HFFc6 (cell line): ENCODE results near the gene NLRC3. TPM values are rescaled to one million over a fixed set of nuclear protein-coding genes. Genes with fewer than 3 reads are reported as not detected.

ENCODE experiments used
- DNase-seq: peaks from one replicate; pipeline ENCODE4 v3.0.0-alpha.2; 2018
- H3K27ac Mint-ChIP-seq: 2 replicates; pipeline ENCODE4 v1.8.0; 2020; ENCODE audit warnings: mild to moderate bottlenecking, mixed read lengths
- H3K27me3 Mint-ChIP-seq: 2 replicates; pipeline ENCODE4 v1.8.0; 2021; ENCODE audit warnings: mild to moderate bottlenecking, moderate library complexity, mixed read lengths; ENCODE audit not compliant: insufficient read depth
- H3K36me3 Mint-ChIP-seq: 2 replicates; pipeline ENCODE4 v1.8.0; 2021; ENCODE audit warnings: low read depth, mixed read lengths
- H3K4me1 Mint-ChIP-seq: 2 replicates; pipeline ENCODE4 v1.8.0; 2020; ENCODE audit warnings: low read depth, mixed read lengths
- H3K4me3 Mint-ChIP-seq: 2 replicates; pipeline ENCODE4 v1.8.0; 2020; ENCODE audit warnings: mild to moderate bottlenecking, moderate library complexity, mixed read lengths
- H3K9me3 Mint-ChIP-seq: 2 replicates; pipeline ENCODE4 v1.8.0; 2020; ENCODE audit warnings: mild to moderate bottlenecking, mixed read lengths
- CTCF ChIP-seq: fragments of 200-600 bp; sonication (generic); IDR thresholded peaks from 2 replicates; pipeline ENCODE4 v1.5.0; 2021; ENCODE audit warnings: antibody characterized with exemption, mild to moderate bottlenecking
- total RNA-seq, 6 experiments: library from RNA; stranded (reverse); fragmentation: NEBNext Ultra II Directional; extraction: Animal tissue kit (Norgen Biotek cat#: 25700); gene quantifications; 2 replicates in 1 of 6; 3 replicates in 5 of 6; pipeline ENCODE4 v1.2.3, GENCODE V29; 2021

NLRC3 gene
- total RNA-seq, 6 experiments from 2014 or later: not detected

- Mint-ChIP-seq H3K9me3 (no peaks in the 10 kb centered on the region), H3K4me1 (no peaks in the 10 kb centered on the region), H3K4me3 (no peak overlapping the region), H3K27ac (no peak overlapping the region), H3K27me3 (no peaks in the 10 kb centered on the region), H3K36me3 (peaks cover 27% of the 10 kb centered on the region)
- no peak for TF ChIP-seq CTCF
- no peak for DNase-seq
Measured at GRCh38 chr16:3592559-3592958, 15.4 kb upstream of the NLRC3 start.

GRCh38 chr16:3591991-3592390, 14.8 kb upstream of the NLRC3 start:
- no peak for TF ChIP-seq CTCF
- Mint-ChIP-seq H3K9me3 (no peaks in the 10 kb centered on the region), H3K27me3 (no peaks in the 10 kb centered on the region), H3K4me3 (no peak overlapping the region), H3K4me1 (no peaks in the 10 kb centered on the region), H3K36me3 (peaks cover 27% of the 10 kb centered on the region), H3K27ac (no peak overlapping the region)
- DNase-seq: no peak

GRCh38 chr16:3591436-3591803, 14.2 kb upstream of the NLRC3 start:
- no peaks in the 10 kb centered on the region for H3K4me1 Mint-ChIP-seq
- H3K27me3 Mint-ChIP-seq: no peaks in the 10 kb centered on the region
- H3K9me3 Mint-ChIP-seq: no peaks in the 10 kb centered on the region
- DNase-seq: no peak
- no peak overlapping the region for H3K27ac Mint-ChIP-seq
- H3K4me3 Mint-ChIP-seq: no peak overlapping the region
- no peak for TF ChIP-seq CTCF
- peaks cover 27% of the 10 kb centered on the region for H3K36me3 Mint-ChIP-seq

GRCh38 chr16:3590736-3591435, 13.7 kb upstream of the NLRC3 start:
- H3K36me3 Mint-ChIP-seq: peaks cover 27% of the 10 kb centered on the region
- H3K27ac Mint-ChIP-seq: no peak overlapping the region
- no peaks in the 10 kb centered on the region for H3K9me3 Mint-ChIP-seq
- H3K4me1 Mint-ChIP-seq: no peaks in the 10 kb centered on the region
- DNase-seq: no peak
- no peak overlapping the region for H3K4me3 Mint-ChIP-seq
- TF ChIP-seq CTCF: no peak
- no peaks in the 10 kb centered on the region for H3K27me3 Mint-ChIP-seq

- TF ChIP-seq CTCF: no peak
- DNase-seq: no peak
- Mint-ChIP-seq H3K27ac (no peak overlapping the region), H3K27me3 (no peaks in the 10 kb centered on the region), H3K4me3 (no peak overlapping the region), H3K36me3 (peaks cover 27% of the 10 kb centered on the region), H3K4me1 (no peaks in the 10 kb centered on the region), H3K9me3 (no peaks in the 10 kb centered on the region)
Measured at GRCh38 chr16:3589991-3590701, 12.9 kb upstream of the NLRC3 start.
